Measurements from ENCODE around the gene KSR1. TPM values are rescaled to one million over a fixed set of nuclear protein-coding genes. Genes with fewer than 3 reads are reported as not detected.

Gene KSR1
- total RNA-seq, 2 donors from 2014 or later = 13.9 to 16.5 TPM

GRCh38 chr17:27519550-27519949 lies 63.3 kb downstream of the KSR1 start:
- no peak overlapping the region for H3K27ac ChIP-seq
- H3K4me1 ChIP-seq = no peaks in the 10 kb centered on the region

DNA sequence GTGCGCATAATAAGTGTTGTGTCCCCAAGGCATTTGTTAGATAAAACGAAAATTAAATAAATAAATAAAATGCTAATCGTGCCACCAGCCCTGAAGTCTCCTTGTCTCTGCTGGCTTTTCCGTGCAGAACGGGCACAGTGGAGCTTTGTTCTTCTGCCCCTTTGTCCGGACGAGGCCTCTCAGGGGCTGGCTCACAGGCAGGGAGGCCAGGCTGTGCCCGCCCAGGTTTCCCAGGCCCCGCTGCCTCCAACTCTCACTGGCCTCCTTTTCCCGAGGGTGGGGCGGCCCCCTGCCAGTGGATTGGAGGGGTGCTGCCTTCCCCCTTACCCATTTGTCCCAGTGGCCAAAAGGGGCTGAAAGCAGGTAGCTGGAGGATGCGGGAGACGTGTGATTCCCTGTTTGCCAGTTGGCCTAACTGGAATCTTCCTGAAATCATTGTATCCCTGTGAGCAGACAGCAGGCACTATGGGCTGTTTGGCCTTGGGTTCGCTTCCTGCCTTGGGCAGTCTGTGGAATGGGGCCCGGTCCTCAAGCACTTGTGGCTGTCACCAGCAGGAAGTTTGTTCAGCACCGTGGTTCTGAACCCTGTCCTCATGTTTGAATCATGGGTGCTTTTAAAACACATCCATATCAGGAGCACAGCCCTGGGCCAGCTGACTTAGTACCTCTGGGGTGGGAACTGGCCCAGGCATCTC lies 64.4 kb downstream of the KSR1 start:
- intact Hi-C loops (cut with DNase I) = no loop called here
- DNase-seq = no peak
- H3K9ac ChIP-seq (ENCODE audit: low read depth in 2 of 2, low read length in 2 of 2) = no peak overlapping the region
- H3K27me3 ChIP-seq = no peaks in the 10 kb centered on the region
- H3K9me3 ChIP-seq = no peaks in the 10 kb centered on the region
- H3K27ac ChIP-seq = no peak overlapping the region
- no peaks in the 10 kb centered on the region for H3K4me1 ChIP-seq
- TF ChIP-seq CTCF (IDR thresholded peaks at IDR 0.05) = no peak
- no peaks in the 10 kb centered on the region for H3K36me3 ChIP-seq
- H3K4me3 ChIP-seq = no peak overlapping the region

More at GRCh38 chr17:27519550-27519949, 63.3 kb downstream of the KSR1 start:
- Histone ChIP-seq H3K9ac (ENCODE audit: low read depth in 2 of 2, low read length in 2 of 2) (no peak overlapping the region), H3K4me3 (no peak overlapping the region), H3K27me3 (no peaks in the 10 kb centered on the region), H3K9me3 (no peaks in the 10 kb centered on the region), H3K36me3 (no peaks in the 10 kb centered on the region)
- no peak for DNase-seq
- intact Hi-C loops (cut with DNase I) = no loop called here
- TF ChIP-seq CTCF (IDR thresholded peaks at IDR 0.05) = no peak

- no peaks in the 10 kb centered on the region for H3K27me3 ChIP-seq
- H3K9me3 ChIP-seq = no peaks in the 10 kb centered on the region
- intact Hi-C loops (cut with DNase I) = no loop called here
- no peaks in the 10 kb centered on the region for H3K4me1 ChIP-seq
- H3K36me3 ChIP-seq = no peaks in the 10 kb centered on the region
- no peak overlapping the region for H3K9ac ChIP-seq (ENCODE audit: low read depth in 2 of 2, low read length in 2 of 2)
- no peak overlapping the region for H3K27ac ChIP-seq
- no peak for DNase-seq
- no peak for TF ChIP-seq CTCF (IDR thresholded peaks at IDR 0.05)
- H3K4me3 ChIP-seq = no peak overlapping the region
These were observed 65.2 kb downstream of the KSR1 start for GRCh38 chr17:27521281-27522027.

GRCh38 chr17:27522028-27522635 lies 65.9 kb downstream of the KSR1 start:
- intact Hi-C loops (cut with DNase I) = no loop called here
- Histone ChIP-seq H3K4me3 (no peak overlapping the region), H3K4me1 (no peaks in the 10 kb centered on the region), H3K27me3 (no peaks in the 10 kb centered on the region), H3K9me3 (no peaks in the 10 kb centered on the region), H3K36me3 (no peaks in the 10 kb centered on the region), H3K9ac (ENCODE audit: low read depth in 2 of 2, low read length in 2 of 2) (no peak overlapping the region), H3K27ac (no peak overlapping the region)
- TF ChIP-seq CTCF (IDR thresholded peaks at IDR 0.05) = no peak
- no peak for DNase-seq

DNA sequence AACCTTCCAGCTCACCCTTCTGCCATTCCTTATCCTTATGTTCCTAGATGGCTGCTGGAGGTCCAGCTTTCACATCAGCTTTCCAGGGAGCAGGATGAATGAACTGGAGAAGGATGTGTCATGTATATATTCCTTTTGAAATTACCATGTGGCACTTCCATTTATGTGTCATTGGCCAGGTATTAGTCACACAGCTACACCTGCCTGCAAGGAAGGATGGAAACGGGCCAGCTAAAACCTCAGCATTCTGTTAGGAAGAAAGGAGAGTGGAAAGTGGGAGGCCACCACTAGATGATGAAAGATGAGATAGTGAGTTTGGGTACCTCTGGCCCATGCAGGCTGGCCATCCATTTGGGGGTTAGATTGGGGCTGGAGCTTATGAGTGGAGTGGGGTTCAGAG lies 67.5 kb downstream of the KSR1 start:
- Histone ChIP-seq H3K4me3 (no peak overlapping the region), H3K36me3 (no peaks in the 10 kb centered on the region), H3K27ac (no peak overlapping the region), H3K9me3 (no peaks in the 10 kb centered on the region), H3K4me1 (no peaks in the 10 kb centered on the region), H3K27me3 (no peaks in the 10 kb centered on the region), H3K9ac (ENCODE audit: low read depth in 2 of 2, low read length in 2 of 2) (no peak overlapping the region)
- no peak for DNase-seq
- no peak for TF ChIP-seq CTCF (IDR thresholded peaks at IDR 0.05)
- intact Hi-C loops (cut with DNase I) = no loop called here
